DMS153 treated with DMSO at 0.1 percent for 48 hours (cell line): ENCODE results near the gene RBM19.
"Not testable (repeated sequence)": the region's sequence is repeated elsewhere in the genome, so short reads cannot be mapped to it uniquely, and the experiment has no call there.

Source experiments
- DNase-seq: peaks from one replicate; lab custom pipeline; 2025; ENCODE audit not compliant: unreplicated experiment; lab: John Stamatoyannopoulos, UW

RBM19 gene

DNA sequence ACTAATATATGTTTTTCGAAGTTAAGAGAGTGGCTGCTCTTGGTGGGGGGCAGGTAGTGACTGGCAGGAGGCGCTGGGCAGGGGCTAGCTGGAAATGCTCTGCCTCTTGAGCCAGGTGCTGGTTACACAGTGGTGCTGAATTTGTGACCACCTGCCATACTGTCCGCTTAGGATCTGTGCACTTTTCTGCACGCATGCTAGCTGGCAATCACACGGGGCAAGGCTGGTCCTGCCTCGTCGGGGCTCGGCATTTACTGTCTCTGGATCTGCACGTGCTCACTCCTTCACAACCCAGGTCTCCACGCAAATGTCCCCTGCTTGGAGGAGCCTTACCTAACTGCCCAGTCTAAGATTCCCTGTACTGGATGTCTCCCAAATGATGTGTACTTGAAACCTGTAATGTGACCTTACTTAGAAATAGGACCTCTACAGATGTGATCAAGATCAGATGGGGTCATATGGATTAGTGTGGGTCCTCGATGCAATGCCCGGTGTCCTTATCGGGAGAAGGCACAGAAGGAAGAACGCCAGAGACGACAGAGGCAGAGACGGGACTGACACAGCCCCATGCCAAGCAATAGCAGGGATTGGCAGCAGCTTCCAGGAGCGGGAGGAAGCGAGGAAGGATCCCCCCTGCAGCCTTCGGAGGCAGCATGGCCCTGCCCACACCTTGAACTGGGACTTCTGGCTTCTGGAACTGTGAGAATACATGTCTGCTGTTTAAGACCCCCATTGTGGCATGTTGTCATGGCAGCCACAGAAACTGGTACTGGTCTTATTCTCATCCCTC, 59.5 kb downstream of the RBM19 start:
- DNase-seq: no peak

DNA sequence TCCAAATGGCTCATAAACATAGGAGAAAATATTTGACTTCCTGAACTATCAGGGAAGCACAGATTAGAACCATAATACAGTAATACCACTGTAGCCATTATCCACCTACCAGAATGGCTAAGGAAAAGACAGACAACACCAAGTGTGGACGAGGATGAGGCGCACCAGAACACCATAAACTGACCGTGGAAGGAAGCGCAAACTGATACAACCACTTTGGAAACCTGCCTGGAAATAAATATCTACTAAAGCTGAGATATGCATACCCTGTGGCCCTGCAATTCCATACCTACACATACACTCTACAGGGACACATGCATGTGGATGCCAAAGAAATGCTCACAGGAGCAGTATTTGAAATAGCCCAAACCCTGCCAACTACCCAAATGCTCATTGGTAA, 60.3 kb downstream of the RBM19 start:
- DNase-seq: no peak

DNA sequence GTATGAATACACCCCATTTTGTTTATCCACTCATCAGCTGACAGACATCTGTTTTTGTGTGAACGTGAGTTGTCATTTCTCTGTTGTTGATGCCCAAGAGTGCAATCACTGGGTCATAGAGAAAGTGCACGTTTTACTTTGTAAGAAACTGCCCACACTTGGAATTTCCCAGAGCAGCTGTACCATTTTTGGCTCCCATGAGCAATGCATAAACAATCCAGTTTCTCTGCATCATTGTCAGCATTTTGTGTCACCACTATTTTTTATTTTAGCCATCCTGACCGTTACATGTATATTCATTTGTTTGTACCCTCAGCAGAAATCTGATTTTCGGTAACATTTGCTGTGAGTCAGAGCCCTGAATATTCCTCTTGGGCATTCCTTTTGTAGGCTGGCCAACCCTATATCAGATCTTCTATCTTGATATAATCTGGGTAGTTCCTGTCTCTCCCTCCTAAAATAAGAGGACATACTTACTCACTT, 62.7 kb downstream of the RBM19 start:
- no peak for DNase-seq

DNA sequence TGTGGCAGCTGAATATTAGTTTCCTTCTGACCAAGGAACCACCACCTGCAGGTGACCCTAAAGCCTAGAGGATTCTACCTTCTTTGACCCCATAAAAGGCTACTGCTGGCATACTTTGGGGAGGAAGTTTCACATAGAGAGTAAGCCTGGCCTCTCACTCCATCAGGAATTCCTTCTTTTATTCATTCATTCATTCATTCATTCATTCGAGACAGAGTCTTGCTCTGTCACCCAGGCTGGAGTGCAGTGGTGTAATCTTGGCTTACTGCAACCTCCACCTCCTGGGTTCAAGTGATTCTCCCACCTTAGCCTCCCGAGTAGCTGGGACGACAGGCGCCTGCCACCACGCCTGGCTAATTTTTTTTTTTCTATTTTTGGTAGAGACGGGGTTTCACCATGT, 64.8 kb downstream of the RBM19 start:
- not testable (repeated sequence) for DNase-seq

DNA sequence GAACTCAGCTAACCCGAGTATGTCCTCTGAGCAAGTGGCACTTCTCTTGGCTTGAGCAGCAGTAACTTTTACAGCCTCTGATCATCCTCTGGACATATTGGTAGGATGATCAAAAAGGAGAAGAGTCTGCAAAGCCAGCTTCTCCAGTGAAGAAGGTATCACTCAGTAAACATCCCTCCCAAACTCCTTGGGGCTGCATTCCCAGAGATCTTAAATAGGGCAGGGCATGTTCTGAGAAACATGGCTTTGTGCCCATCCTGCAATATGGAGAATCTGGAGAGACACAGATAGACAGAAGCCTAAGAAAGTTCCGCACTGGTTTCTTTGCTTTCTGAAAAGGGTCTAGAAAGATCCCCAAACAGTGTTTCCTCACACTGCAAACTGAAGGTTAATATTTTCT, 65.4 kb downstream of the RBM19 start:
- DNase-seq: no peak

DNA sequence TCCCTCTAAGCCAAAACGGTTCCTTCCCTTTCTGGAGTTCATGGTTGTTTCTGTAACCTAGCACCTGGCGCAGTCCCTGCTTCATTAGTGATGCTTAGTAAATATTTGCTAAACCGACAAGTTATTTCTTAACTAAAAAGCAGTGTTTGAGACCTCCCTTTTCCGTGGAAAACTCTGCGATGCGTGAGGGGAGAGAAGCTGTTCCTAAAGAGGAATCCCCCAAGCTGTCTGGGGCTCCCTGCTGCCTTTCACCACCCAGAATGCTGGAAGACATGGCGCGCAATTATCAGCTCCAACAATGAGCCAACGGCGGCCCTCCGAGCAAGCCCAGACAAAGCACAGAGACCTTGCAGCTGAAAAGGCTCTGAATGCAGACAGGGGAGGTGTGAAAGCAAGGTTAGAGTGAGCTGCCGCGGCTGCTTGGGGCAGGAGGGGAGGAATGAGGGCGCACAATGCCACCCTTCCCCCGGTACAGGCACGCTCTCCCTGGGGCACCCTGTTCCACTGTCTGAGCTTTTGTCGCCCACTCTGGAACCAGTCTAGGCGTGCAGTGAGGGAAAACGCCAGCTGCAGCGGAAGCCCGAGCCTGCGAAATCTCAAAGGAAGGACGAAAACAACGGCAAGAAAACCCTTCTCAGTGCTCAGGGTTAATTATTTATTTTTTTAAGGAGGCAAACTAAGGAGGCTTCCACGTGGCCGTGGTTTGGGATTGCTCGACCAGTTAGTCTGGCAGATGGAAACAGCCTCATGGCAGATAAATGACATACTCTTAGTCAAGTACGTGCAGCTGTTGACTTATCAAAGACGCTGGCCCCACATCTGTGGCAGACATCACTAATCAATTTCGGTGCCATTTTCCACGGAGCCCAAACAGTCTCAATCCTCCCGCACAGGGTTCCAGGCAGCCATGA, 66.3 kb downstream of the RBM19 start:
- peak; percentile 61 for DNase-seq

DNA sequence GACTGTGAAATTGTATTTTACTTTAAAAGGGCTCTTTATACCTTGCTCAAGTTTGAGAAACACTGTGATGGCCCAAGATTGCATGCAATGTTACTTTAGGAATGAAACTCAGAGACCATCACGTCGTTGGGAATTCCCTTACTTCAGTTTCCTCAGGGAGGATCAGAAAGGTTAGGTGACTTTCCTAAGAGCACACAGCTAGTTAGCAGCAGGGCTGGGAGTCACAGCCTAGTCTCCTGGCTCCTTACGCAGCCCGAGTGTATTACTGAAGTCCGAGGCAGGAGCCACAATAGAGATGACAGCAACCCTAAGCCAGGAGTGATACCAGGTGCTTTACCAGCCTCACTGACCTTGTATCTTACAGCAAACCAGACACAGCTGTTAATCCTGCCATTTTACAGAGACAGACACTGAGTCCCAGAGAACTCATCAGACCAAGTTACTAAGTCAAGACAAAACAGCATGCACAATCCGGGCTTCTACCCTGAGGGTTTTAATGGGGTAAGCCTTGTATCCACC, 67.0 kb downstream of the RBM19 start:
- no peak for DNase-seq

DNA sequence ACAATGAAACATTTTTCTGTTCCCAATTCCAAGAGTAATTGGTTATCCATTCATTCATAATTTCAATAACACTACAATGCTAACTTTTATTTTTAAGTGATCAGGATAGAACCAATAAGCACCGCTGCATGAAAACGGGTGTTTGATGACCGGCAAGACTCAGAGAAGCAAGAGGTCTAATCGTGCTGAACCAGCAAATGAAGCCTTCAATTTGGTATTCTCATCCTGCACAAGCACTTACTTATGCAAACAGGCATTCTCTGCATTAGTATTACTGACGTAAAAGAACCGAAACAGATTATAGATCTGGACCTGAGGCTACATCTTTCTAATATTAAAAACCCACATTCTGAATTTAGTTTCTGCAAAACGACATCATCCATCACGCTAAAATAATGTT, 67.7 kb downstream of the RBM19 start:
- DNase-seq: no peak

DNA sequence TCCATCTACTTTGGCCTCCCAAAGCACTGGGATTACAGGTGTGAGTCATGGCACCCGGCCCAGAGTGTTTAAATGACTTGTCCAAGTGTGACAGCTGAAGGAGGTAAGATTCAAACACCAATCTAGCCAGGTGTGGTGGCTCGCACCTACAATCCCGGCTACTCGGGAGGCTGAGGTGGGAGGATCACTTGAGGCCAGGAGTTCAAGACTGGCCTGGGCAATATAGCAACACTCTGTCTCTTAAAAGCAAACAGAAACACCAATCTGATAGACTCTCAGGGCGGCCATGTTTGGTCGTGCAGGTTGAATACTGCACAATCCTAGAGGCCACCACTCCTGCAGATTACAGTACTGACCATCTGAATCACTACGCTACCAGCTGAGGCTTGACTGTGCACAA, 68.7 kb downstream of the RBM19 start:
- DNase-seq: no peak

DNA sequence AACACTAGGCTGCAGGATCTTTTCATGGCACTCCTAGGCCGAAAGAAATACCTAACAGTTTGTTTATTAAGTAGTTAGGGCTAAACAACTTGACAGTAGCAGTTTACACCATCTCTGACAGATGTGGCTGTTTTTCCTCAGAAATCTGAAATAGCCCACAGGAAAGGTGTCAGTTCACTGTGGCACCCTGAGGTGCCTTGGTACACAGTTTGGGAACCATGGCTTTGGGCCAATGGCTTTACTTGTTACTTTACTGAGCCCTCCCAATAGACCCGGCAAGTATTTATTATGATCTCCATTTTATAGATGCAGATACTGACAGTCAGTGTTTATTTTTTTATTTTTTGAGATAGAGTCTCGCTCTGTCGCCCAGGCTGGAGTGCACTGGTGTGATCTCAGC, 69.3 kb downstream of the RBM19 start:
- no peak for DNase-seq

DNA sequence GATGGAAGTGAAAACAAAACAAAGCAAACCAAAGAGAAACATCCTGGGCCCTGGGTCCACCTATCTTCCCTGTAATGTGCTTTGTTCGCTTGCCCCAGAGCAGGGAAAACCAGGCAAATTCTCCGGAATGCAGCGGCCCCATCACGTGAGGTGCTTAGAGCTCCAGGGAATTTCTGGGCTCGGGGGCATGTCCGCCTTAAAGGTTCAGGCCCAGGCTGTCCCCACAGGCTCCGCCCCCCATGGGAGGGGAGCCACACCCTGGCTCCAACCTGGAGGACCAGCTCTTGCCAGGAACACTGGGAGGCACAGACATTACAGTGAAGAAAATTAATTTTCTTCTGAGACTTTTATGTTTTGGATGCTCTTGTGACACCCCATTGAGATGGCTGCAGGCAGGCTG, 69.9 kb downstream of the RBM19 start:
- no peak for DNase-seq

DNA sequence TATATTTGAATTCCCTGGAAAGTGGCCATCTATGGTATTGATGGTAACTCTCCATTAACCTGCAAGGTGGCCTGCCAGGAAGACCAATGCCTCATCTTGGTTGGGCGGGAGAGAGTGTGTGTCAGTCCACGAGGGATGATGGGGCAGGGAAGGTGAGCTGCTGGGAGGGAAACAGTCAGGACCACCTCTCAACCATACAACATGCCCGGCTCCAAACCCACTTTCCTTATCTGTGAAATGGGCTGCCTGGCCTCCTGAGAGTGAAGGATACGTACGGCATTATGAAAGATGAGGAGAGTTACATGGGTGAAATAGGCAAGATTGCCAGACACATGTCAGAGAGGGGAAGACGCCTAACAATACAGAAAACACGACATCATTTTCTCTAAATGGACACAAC, 70.9 kb downstream of the RBM19 start:
- DNase-seq: no peak

DNA sequence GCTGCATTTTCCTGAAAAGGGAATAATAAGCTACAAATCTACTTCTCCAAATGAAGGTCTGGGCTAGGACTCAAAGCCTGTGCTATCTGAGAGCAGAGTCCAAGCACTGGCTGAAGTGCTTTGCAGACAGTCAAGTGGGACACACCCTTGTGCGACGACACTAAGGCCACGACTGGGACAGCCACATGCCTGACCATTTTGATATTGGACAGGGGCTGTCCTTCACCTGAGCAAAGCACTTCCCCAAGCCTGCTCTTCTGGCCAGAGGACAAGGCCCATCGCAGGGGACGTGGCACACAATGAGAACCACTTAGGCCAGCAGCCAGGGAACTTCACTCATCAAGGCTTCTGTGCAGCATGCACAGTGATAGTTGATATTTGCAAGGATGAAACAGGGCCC, 71.4 kb downstream of the RBM19 start:
- DNase-seq: no peak

DNA sequence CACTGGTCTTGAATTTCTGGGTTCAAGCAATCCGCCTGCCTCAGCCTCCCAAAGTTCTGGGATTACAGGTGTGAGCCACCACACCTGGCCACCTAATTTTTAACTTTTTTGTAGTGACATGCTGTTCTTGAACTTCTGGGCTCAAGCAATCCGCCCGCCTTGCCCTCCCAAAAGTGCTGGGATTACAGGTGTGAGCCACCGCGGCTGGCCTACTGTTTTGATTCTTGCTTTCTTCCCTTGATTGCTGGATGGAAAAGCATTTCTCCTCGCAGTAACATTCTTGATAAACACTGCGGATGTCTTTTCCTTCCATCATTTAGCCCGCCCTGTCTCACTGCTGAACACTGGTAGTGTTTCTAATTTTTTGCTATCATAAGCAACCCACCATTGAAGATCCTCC, 72.9 kb downstream of the RBM19 start:
- no peak for DNase-seq

DNA sequence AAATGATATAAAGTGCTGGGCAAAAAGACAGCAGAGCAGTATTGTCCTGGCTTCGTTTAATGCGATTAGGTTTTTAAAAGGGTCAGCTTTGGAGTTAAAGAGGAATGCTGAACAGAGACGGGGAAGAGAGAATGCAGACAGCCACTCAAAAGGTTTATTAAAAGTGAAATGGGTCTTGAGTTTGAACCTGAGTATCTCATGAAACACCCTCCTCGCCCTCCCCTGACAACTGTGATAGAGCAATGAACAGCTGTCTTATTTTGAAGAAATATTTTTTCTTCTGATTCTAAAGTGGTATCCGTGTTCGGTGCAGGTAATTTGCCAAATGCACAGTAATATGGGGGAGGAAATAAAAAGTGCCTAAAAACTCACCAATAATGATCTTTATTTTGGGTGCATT, 73.6 kb downstream of the RBM19 start:
- DNase-seq: no peak

DNA sequence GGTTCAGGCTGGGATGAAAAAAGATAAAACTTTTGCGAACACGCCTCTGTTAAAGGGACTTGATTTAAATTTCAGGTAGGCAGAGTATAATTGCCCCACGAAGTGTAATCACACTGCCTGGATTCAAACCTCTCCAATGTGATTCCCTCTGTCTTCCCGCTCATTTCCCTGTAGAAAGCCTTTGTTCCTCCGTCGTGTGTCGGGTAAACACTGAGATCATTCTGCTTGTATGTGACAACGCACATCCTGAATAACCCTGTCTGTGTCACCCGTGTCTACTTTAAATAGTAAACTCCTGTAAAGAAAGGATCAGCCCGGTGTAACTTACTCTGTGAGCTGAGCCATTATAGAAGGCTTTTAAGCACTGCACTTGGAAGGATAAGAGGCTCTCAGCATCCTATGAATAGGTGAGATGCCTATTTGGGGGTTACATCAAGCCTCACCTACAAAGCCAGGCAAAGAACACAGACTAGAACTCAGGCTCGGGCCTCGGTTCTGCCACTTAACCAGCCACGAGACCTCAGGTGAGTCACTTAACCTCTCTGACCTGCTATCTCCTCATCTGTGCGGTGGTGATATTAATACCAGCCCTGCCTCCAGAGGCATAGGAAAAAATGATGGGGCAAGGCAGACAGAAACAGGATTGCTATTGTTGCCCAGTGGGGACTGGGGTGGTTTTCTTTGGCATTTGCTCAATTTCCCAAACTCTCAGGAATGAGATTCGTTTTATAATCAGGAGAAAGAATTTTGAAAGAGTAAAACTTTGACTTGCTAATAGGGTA, 74.2 kb downstream of the RBM19 start:
- DNase-seq: peak; percentile 69

DNA sequence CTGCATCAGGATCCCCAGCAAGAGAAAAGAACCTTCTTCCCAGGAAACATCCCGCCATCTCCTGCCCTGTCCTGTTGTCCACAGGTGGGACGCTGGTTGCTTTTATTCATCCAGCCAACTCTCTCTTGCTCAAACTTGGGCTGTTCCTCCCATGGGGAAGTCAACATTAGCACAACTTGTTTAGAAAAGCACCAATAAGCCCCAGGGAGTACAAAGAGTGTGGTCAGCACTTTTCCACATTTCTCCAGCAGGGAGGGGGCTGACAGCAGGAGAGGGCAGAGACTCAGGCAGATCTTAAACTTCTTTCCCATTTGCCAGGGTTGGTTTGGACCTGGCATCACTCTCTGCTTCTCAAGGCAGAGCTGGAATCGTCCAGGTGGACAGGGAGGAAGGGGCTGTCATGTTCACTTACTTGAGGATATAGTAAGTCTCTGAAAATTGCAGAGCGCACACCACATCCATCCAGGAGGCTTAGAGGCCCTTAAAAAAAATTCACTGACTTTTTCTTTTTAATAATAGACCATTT, 74.9 kb downstream of the RBM19 start:
- DNase-seq: no peak

DNA sequence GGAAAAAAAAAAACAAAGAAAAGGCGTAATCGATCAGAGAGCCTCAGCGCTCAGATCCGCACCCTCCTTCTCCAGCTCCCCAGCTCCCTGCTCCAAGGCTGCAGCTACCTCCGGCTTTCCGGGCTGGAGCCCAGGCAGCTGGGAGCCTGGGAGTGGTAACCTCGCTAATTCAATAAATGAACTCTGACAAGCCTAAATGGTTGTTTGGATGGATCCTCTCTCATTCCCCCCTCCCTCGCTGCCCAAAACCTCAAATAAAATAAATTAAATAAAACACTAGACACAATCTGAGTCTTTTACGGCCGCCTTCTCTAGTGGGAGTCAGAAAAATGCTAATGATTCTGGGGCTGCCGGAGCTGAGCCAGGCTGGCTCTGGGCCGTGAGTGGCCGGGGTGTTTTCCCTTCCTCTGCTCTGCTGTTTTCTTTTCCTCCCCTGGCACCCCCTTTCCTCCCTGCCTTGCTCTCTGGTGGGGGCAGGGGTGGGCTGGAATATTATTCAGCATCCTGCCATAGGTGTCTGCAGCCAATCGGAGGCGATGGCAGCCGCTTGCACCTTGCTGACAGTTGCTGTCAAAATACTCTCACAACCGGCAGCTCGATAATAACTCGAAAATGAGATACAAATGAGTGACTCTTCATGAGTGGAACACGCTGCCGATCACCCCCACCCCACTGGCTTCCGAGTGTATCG, 76.1 kb downstream of the RBM19 start:
- no peak for DNase-seq

DNA sequence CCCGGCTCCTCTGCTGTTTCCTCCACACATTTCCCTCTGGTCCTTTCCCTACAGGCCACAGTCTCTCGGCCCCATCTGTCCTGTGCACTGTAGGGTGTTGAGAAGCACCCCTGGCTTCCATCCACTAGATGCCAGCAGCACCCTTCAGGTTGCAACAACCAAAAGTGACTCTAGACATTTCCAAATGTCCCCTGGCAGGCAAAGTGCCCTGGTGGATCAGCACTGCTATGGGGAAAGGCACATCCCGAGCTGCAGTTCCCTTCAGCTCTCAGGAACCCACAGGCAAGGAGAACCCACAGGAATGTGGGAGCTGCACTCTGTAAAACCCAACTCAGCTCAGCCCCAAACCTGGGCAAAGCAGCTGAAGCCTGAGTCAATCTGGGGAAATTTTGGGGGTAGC, 77.0 kb downstream of the RBM19 start:
- peak; percentile 20 for DNase-seq

DNA sequence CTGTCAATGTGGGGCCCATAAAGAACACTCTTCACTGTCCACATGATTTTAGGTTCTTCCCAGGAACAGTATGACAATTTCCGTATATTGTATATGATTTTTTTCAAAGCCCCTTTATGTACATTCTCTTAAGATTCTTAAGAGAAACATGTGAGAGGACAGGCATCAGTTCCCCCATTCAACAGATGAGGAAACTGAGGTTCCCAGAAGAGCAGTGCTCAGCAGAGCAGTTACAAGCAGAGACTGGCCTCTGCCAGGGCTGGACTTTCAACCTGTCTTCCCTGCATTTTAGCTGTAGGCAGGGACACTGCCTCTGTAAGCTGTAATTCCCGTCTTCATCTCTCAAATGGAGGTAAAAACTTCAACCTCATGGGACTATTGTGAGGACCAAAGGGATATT, 77.7 kb downstream of the RBM19 start:
- DNase-seq: no peak
